ENCODE measurements around the gene DEF6.

- TF ChIP-seq LEF1 (IDR thresholded peaks at IDR 0.05; ENCODE audit: borderline replicate concordance) (no peak), ZNF384 (IDR thresholded peaks at IDR 0.05) (no peak), ELF4 (IDR thresholded peaks at IDR 0.05) (no peak), ARNT (IDR thresholded peaks at IDR 0.05) (no peak), FOXM1 (IDR thresholded peaks at IDR 0.05; ENCODE audit: borderline replicate concordance) (no peak), NFRKB (IDR thresholded peaks at IDR 0.05) (no peak), SUZ12 (IDR thresholded peaks at IDR 0.05) (no peak), SP1 (IDR thresholded peaks at IDR 0.05) (no peak)
Measured at GRCh38 chr6:35365594-35366203, 68.1 kb downstream of the DEF6 start.
